HEK293 (cell line): ENCODE data around the gene ERMARD.
A peak's percentile ranks its signal among the peaks of the same experiment; 100 is the strongest.

Source experiments
- CTCF ChIA-PET: fragments of 350-600 bp; formaldehyde crosslinking; extraction: SDS; loops from one replicate; lab custom pipeline; 2021; ENCODE audit warnings: antibody characterized with exemption; lab: Yijun Ruan, JAX
- POLR2A ChIA-PET: fragments of 300-600 bp; formaldehyde crosslinking; extraction: SDS; loops from one replicate; lab custom pipeline; 2020; ENCODE audit warnings: antibody characterized with exemption, inconsistent platforms; lab: Yijun Ruan, JAX
- H3K27ac ChIP-seq: fragments of 200-500 bp; sonication (Bioruptor generic); 2 replicates; pipeline ENCODE4 v1.5.1; 2014; ENCODE audit warnings: low read depth, low read length, control low read depth, inconsistent platforms; ENCODE audit errors: extremely low read depth
- H3K36me3 ChIP-seq, 2 experiments: fragments of 200-500 bp in 1 of 2; sonication (Bioruptor generic) in 1 of 2; 1 replicate in 1 of 2; 2 replicates in 1 of 2; pipeline ENCODE4 v1.5.1; 2014 to 2017; ENCODE audit warnings: inconsistent platforms in 2 of 2, low read length in 2 of 2; ENCODE audit not compliant: control insufficient read depth in 2 of 2, insufficient read depth in 1 of 2
- H3K4me1 ChIP-seq: fragments of 200-500 bp; sonication (Bioruptor generic); 2 replicates; pipeline ENCODE4 v1.5.1; 2014; ENCODE audit warnings: mild to moderate bottlenecking, low read length, inconsistent platforms; ENCODE audit not compliant: control insufficient read depth, insufficient read depth
- H3K4me3 ChIP-seq: 2 replicates; pipeline ENCODE4 v1.5.1; 2011; ENCODE audit warnings: low read depth, mild to moderate bottlenecking, control low read depth, low read length, moderate library complexity
- H3K9me3 ChIP-seq: fragments of 200-500 bp; sonication (Bioruptor generic); 2 replicates; pipeline ENCODE4 v1.5.1; 2014; ENCODE audit warnings: low read depth, low read length, inconsistent platforms; ENCODE audit not compliant: control insufficient read depth, insufficient read depth
- BCL11B ChIP-seq: fragments of 450-650 bp; formaldehyde crosslinking; IDR thresholded peaks from 2 replicates; pipeline ENCODE4 v1.5.1; 2016; ENCODE audit warnings: low read depth, missing biosample characterization, missing genetic modification characterization
- EGR2 ChIP-seq: fragments of 450-650 bp; formaldehyde crosslinking; IDR thresholded peaks from 2 replicates; pipeline ENCODE4 v1.5.1; 2016; ENCODE audit warnings: low read depth, missing biosample characterization, missing genetic modification characterization
- FEZF1 ChIP-seq: fragments of 450-650 bp; formaldehyde crosslinking; IDR thresholded peaks from 2 replicates; pipeline ENCODE4 v1.5.1; 2016; ENCODE audit warnings: missing biosample characterization, missing genetic modification characterization
- GLIS2 ChIP-seq: fragments of 450-650 bp; formaldehyde crosslinking; IDR thresholded peaks from 2 replicates; pipeline ENCODE4 v1.5.1; 2016; ENCODE audit warnings: missing biosample characterization, missing genetic modification characterization
- HOXC10 ChIP-seq: sonication (generic); formaldehyde crosslinking; IDR thresholded peaks from 2 replicates; pipeline ENCODE4 v1.8.1; 2023; ENCODE audit warnings: mild to moderate bottlenecking, missing genetic modification reagents
- KLF16 ChIP-seq: fragments of 450-650 bp; formaldehyde crosslinking; IDR thresholded peaks from 2 replicates; pipeline ENCODE4 v1.5.1; 2017; ENCODE audit warnings: missing biosample characterization, missing genetic modification characterization
- KLF7 ChIP-seq: fragments of 450-650 bp; formaldehyde crosslinking; IDR thresholded peaks from 2 replicates; pipeline ENCODE4 v1.5.1; 2016; ENCODE audit warnings: missing biosample characterization, missing genetic modification characterization, borderline replicate concordance
- MYNN ChIP-seq: fragments of 450-650 bp; formaldehyde crosslinking; IDR thresholded peaks from 2 replicates; pipeline ENCODE4 v1.5.1; 2016; ENCODE audit warnings: missing biosample characterization, missing genetic modification characterization, borderline replicate concordance
- PBX3 ChIP-seq: sonication (generic); formaldehyde crosslinking; IDR thresholded peaks from 2 replicates; pipeline ENCODE4 v1.8.1; 2022; ENCODE audit warnings: mild to moderate bottlenecking, moderate library complexity, missing genetic modification reagents
- REPIN1 ChIP-seq: fragments of 450-650 bp; formaldehyde crosslinking; IDR thresholded peaks from 2 replicates; pipeline ENCODE4 v1.5.1; 2017; ENCODE audit warnings: missing biosample characterization, missing genetic modification characterization, low read depth
- TRIM28 ChIP-seq: IDR thresholded peaks from 2 replicates; pipeline ENCODE4 v1.6.1; 2011; ENCODE audit warnings: low read length, control low read depth, borderline replicate concordance
- ZBTB20 ChIP-seq: fragments of 450-650 bp; formaldehyde crosslinking; IDR thresholded peaks from 2 replicates; pipeline ENCODE4 v1.5.1; 2016; ENCODE audit warnings: missing biosample characterization, missing genetic modification characterization
- ZBTB48 ChIP-seq: fragments of 450-650 bp; formaldehyde crosslinking; IDR thresholded peaks from 2 replicates; pipeline ENCODE4 v1.5.1; 2016; ENCODE audit warnings: missing biosample characterization, missing genetic modification characterization
- ZBTB7A ChIP-seq: fragments of 450-650 bp; formaldehyde crosslinking; IDR thresholded peaks from 2 replicates; pipeline ENCODE4 v1.5.1; 2016; ENCODE audit warnings: low read depth, missing biosample characterization, missing genetic modification characterization
- ZNF138 ChIP-seq: fragments of 450-650 bp; formaldehyde crosslinking; IDR thresholded peaks from 2 replicates; pipeline ENCODE4 v1.5.1; 2016; ENCODE audit warnings: missing biosample characterization, missing genetic modification characterization, borderline replicate concordance
- ZNF2 ChIP-seq: fragments of 450-650 bp; formaldehyde crosslinking; IDR thresholded peaks from 2 replicates; pipeline ENCODE4 v1.5.1; 2016; ENCODE audit warnings: missing biosample characterization, missing genetic modification characterization
- ZNF26 ChIP-seq: fragments of 450-650 bp; formaldehyde crosslinking; IDR thresholded peaks from 2 replicates; pipeline ENCODE4 v1.5.1; 2016; ENCODE audit warnings: missing biosample characterization, missing genetic modification characterization
- ZNF423 ChIP-seq: fragments of 450-650 bp; formaldehyde crosslinking; IDR thresholded peaks from 2 replicates; pipeline ENCODE4 v1.5.1; 2016; ENCODE audit warnings: missing biosample characterization, missing genetic modification characterization
- ZNF501 ChIP-seq: fragments of 450-650 bp; formaldehyde crosslinking; IDR thresholded peaks from 2 replicates; pipeline ENCODE4 v1.5.1; 2016; ENCODE audit warnings: missing biosample characterization, missing genetic modification characterization
- ZNF544 ChIP-seq: fragments of 450-650 bp; formaldehyde crosslinking; IDR thresholded peaks from 2 replicates; pipeline ENCODE4 v1.5.0; 2017; ENCODE audit warnings: missing biosample characterization, missing genetic modification characterization
- ZNF548 ChIP-seq: fragments of 450-650 bp; formaldehyde crosslinking; IDR thresholded peaks from 2 replicates; pipeline ENCODE4 v1.5.1; 2016; ENCODE audit warnings: missing biosample characterization, missing genetic modification characterization
- ZNF580 ChIP-seq: fragments of 450-650 bp; formaldehyde crosslinking; IDR thresholded peaks from 2 replicates; pipeline ENCODE4 v1.5.1; 2016; ENCODE audit warnings: missing biosample characterization, missing genetic modification characterization
- ZNF610 ChIP-seq: fragments of 450-650 bp; formaldehyde crosslinking; IDR thresholded peaks from 2 replicates; pipeline ENCODE4 v1.5.1; 2016; ENCODE audit warnings: missing biosample characterization, missing genetic modification characterization, borderline replicate concordance
- ZNF639 ChIP-seq: fragments of 450-650 bp; formaldehyde crosslinking; IDR thresholded peaks from 2 replicates; pipeline ENCODE4 v1.5.1; 2016; ENCODE audit warnings: missing biosample characterization, missing genetic modification characterization
- ZNF692 ChIP-seq: fragments of 450-650 bp; formaldehyde crosslinking; IDR thresholded peaks from 2 replicates; pipeline ENCODE4 v1.5.1; 2016; ENCODE audit warnings: missing biosample characterization, missing genetic modification characterization
- ZNF776 ChIP-seq: fragments of 450-650 bp; formaldehyde crosslinking; IDR thresholded peaks from 2 replicates; pipeline ENCODE4 v1.5.0; 2017; ENCODE audit warnings: missing biosample characterization, missing genetic modification characterization, borderline replicate concordance
- ZNF830 ChIP-seq: fragments of 450-650 bp; IDR thresholded peaks from 2 replicates; pipeline ENCODE4 v1.5.0; 2018; ENCODE audit warnings: missing biosample characterization, missing genetic modification characterization, low read depth, mild to moderate bottlenecking, moderate library complexity
- ZSCAN30 ChIP-seq: fragments of 450-650 bp; IDR thresholded peaks from 2 replicates; pipeline ENCODE4 v1.5.1; 2018; ENCODE audit warnings: missing biosample characterization, mild to moderate bottlenecking, missing genetic modification characterization, moderate library complexity
- ZSCAN5A ChIP-seq: fragments of 450-650 bp; formaldehyde crosslinking; IDR thresholded peaks from 2 replicates; pipeline ENCODE4 v1.5.1; 2016; ENCODE audit warnings: missing biosample characterization, missing genetic modification characterization

The ERMARD gene

GRCh38 chr6:169751242-169752073 is at the start of gene ERMARD, which contains the start of gene DYNLT2:
ERMARD (plus strand) TSS chr6:169751622; CDS start chr6:169751658, 36 bp downstream.
DYNLT2 (minus strand) TSS chr6:169751572; CDS start chr6:169751458, 114 bp downstream.
- H3K4me1 ChIP-seq: peaks cover 12% of the 10 kb centered on the region; the same call in 1 of the 2 replicates
- H3K4me3 ChIP-seq: peak within 1 kb of the TSS; percentile 75
- POLR2A ChIA-PET: interaction anchor here (0.5 to 3.0 kb wide), 20 partner anchors 12 to 808 kb away, joined by 3 to 21 read pairs (median 4); partner anchors contain the start of genes C6orf120, PSMB1, TBP and WDR27
- CTCF ChIA-PET: interaction anchor here (0.6 to 3.4 kb wide), 4 partner anchors 11 to 72 kb away, joined by 3 to 11 read pairs (median 3); no protein-coding TSS in a partner anchor
- H3K27ac ChIP-seq: peak within 1 kb of the TSS; percentile 92
- H3K9me3 ChIP-seq: no peaks in the 10 kb centered on the region
- H3K36me3 ChIP-seq: peaks cover 0 to 13% of the 10 kb centered on the region in 2 experiments; a peak in 1 of 3 replicates
- TF ChIP-seq ZBTB20 (tag by site-specific recombination): peak; percentile 84
- TF ChIP-seq MYNN (tag by site-specific recombination): 0 out of 2 replicates have a peak, but pooled peaks have one; percentile 22
- TF ChIP-seq ZNF580 (tag by site-specific recombination): peak; percentile 99
- TF ChIP-seq KLF16 (tag by site-specific recombination): peak; percentile 74; the same call in 1 of the 2 replicates
- TF ChIP-seq ZSCAN5A (tag by site-specific recombination): 0 out of 2 replicates have a peak, but pooled peaks have one; percentile 7
- peak; percentile 81; the same call in 1 of the 2 replicates for TF ChIP-seq KLF7
- no peak for TF ChIP-seq BCL11B (tag by site-specific recombination)
- TF ChIP-seq TRIM28: no peak; the same call in 1 of the 2 replicates
- TF ChIP-seq ZNF610: 0 out of 2 replicates have a peak, but pooled peaks have one; percentile 19
- TF ChIP-seq ZNF776 (tag by site-specific recombination): no peak
- TF ChIP-seq ZBTB7A: 0 out of 2 replicates have a peak, but pooled peaks have one; percentile 28
- TF ChIP-seq ZNF639: peak; percentile 59; the same call in 1 of the 2 replicates
- 0 out of 2 replicates have a peak, but pooled peaks have one; percentile 38 for TF ChIP-seq ZSCAN30 (tag by site-specific recombination)
- peak; percentile 95 for TF ChIP-seq PBX3 (CRISPR knock-in tag)
- TF ChIP-seq ZNF548 (tag by site-specific recombination): no peak
- no peak for TF ChIP-seq REPIN1 (tag by site-specific recombination)
- TF ChIP-seq ZNF2 (tag by site-specific recombination): no peak
- TF ChIP-seq ZNF830 (tag by site-specific recombination): no peak
- TF ChIP-seq HOXC10 (CRISPR knock-in tag): no peak
- peak; percentile 51; the same call in 1 of the 2 replicates for TF ChIP-seq ZBTB48 (tag by site-specific recombination)
- TF ChIP-seq GLIS2 (tag by site-specific recombination): peak; percentile 68
- TF ChIP-seq EGR2 (tag by site-specific recombination): peak; percentile 96
- TF ChIP-seq FEZF1 (tag by site-specific recombination): no peak
- TF ChIP-seq ZNF692 (tag by site-specific recombination): peak; percentile 97
- 0 out of 2 replicates have a peak, but pooled peaks have one; percentile 23 for TF ChIP-seq ZNF423 (tag by site-specific recombination)
- TF ChIP-seq ZNF26 (tag by site-specific recombination): no peak
- no peak for TF ChIP-seq ZNF138 (tag by site-specific recombination)
- no peak; the same call in none of the 2 replicates for TF ChIP-seq ZNF501
- TF ChIP-seq ZNF544 (tag by site-specific recombination): no peak
